Natural killer cell (primary cell): ENCODE data around the gene SYT13. TPM values are rescaled to one million over a fixed set of nuclear protein-coding genes. Genes with fewer than 3 reads are reported as not detected.

Experiments used
- ATAC-seq, 3 donors: fragments of 150-1000 bp in 2 of 3; fragments of 200-7000 bp in 1 of 3; cut with Tn5 transposase; 1 replicate in 1 of 3; 2 replicates in 2 of 3; pipeline ENCODE4 v1.10.0; 2021; ENCODE audit warnings: mild to moderate bottlenecking in 2 of 3, moderate library complexity in 2 of 3
- DNase-seq, 2 donors: peaks; one replicate each; pipeline versions ENCODE4 v3.0.0 to v3.0.0-alpha.2; 2013 to 2021; ENCODE audit warnings: mixed read lengths in 1 of 2
- H3K27ac ChIP-seq: one replicate; pipeline ENCODE4 v1.5.1; 2013; ENCODE audit warnings: mild to moderate bottlenecking, low read length
- H3K27me3 ChIP-seq: one replicate; pipeline ENCODE4 v1.6.1; 2013; ENCODE audit warnings: low read length; ENCODE audit not compliant: control insufficient read depth, insufficient read depth
- H3K36me3 ChIP-seq: one replicate; pipeline ENCODE4 v1.6.1; 2013; ENCODE audit warnings: low read length; ENCODE audit not compliant: control insufficient read depth, insufficient read depth
- H3K4me1 ChIP-seq: one replicate; pipeline ENCODE4 v1.6.1; 2013; ENCODE audit warnings: low read length; ENCODE audit not compliant: control insufficient read depth, insufficient read depth
- H3K4me3 ChIP-seq: one replicate; pipeline ENCODE4 v1.5.1; 2013; ENCODE audit warnings: low read length
- H3K9me3 ChIP-seq: one replicate; pipeline ENCODE4 v1.6.1; 2013; ENCODE audit warnings: low read length; ENCODE audit not compliant: control insufficient read depth, insufficient read depth
- H3K27ac Mint-ChIP-seq, 2 donors: one replicate each; pipeline ENCODE4 v1.8.0; 2022; ENCODE audit warnings: mild to moderate bottlenecking in 2 of 2, mixed read lengths in 2 of 2, moderate library complexity in 1 of 2
- H3K27me3 Mint-ChIP-seq, 2 donors: one replicate each; pipeline ENCODE4 v1.8.0; 2022; ENCODE audit warnings: low read depth in 2 of 2, mixed read lengths in 2 of 2
- H3K36me3 Mint-ChIP-seq: one replicate; pipeline ENCODE4 v1.8.0; 2022; ENCODE audit warnings: mixed read lengths
- H3K4me1 Mint-ChIP-seq, 2 donors: one replicate each; pipeline ENCODE4 v1.8.0; 2022; ENCODE audit warnings: mixed read lengths in 2 of 2
- H3K4me3 Mint-ChIP-seq: one replicate; pipeline ENCODE4 v1.8.0; 2022; ENCODE audit warnings: mild to moderate bottlenecking, moderate library complexity, mixed read lengths
- H3K9me3 Mint-ChIP-seq, 2 donors: one replicate each; pipeline ENCODE4 v1.8.0; 2022; ENCODE audit warnings: mixed read lengths in 2 of 2
- WGBS: methylation state at CpG from one replicate; pipeline ENCODE4 v1.1.7; 2013; ENCODE audit warnings: missing lambda C conversion rate; ENCODE audit not compliant: insufficient coverage; 5-methylcytosine and 5-hydroxymethylcytosine counted together
- intact Hi-C: fragments of 100-400 bp; cut with micrococcal nuclease; formaldehyde crosslinking; loops from one replicate; pipeline ENCODE4 v1.14.2; 2022
- total RNA-seq, 4 donors: library from RNA; stranded (reverse); fragments of 120-200 nt in 1 of 4; gene quantifications; one replicate each; pipeline versions ENCODE4 v1.2.3 to v1.2.4, GENCODE V29; 2013 to 2022
- TF ChIP-seq, protein P1 (sequence below): fragments of 200-600 bp; IDR thresholded peaks from one replicate; pipeline ENCODE4 v1.8.0; 2022; ENCODE audit warnings: antibody characterized with exemption

SYT13 gene
- total RNA-seq, 3 donors from 2014 or later (not counting 1 experiment from before 2014, with no cell fraction given), result not detected

DNA sequence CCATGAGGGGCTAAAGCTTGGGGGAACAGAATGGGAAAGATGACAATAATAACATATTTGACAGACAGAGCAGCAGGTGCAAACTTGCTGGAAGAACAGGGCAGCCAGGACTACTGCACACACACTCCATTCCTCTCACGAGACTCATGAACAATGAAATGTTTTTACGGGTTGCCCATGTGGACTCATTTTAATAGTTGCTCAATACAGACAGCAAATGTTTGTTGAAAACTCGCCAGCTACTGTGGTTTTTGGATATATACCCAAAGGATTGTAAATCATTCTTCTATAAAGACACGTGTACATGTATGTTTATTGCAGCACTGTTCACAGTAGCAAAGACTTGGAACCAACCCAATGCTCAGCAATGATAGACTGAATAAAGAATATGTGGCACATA lies 10.3 kb downstream of the SYT13 start:
- H3K27ac ChIP-seq, result no peak overlapping the region
- H3K36me3 Mint-ChIP-seq, result no peaks in the 10 kb centered on the region
- TF ChIP-seq, protein P1, sequence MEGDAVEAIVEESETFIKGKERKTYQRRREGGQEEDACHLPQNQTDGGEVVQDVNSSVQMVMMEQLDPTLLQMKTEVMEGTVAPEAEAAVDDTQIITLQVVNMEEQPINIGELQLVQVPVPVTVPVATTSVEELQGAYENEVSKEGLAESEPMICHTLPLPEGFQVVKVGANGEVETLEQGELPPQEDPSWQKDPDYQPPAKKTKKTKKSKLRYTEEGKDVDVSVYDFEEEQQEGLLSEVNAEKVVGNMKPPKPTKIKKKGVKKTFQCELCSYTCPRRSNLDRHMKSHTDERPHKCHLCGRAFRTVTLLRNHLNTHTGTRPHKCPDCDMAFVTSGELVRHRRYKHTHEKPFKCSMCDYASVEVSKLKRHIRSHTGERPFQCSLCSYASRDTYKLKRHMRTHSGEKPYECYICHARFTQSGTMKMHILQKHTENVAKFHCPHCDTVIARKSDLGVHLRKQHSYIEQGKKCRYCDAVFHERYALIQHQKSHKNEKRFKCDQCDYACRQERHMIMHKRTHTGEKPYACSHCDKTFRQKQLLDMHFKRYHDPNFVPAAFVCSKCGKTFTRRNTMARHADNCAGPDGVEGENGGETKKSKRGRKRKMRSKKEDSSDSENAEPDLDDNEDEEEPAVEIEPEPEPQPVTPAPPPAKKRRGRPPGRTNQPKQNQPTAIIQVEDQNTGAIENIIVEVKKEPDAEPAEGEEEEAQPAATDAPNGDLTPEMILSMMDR, result no peak
- no peak for DNase-seq
- H3K27me3 ChIP-seq, result peaks cover 5% of the 10 kb centered on the region
- 90% methylated on average over 4 of the region's 4 CpGs for WGBS
- H3K4me3 ChIP-seq, result no peak overlapping the region
- no peaks in the 10 kb centered on the region for H3K4me1 Mint-ChIP-seq
- intact Hi-C loops, result no loop called here
- ATAC-seq, result no peak
- H3K4me3 Mint-ChIP-seq, result no peak overlapping the region
- H3K9me3 ChIP-seq, result peaks cover 3% of the 10 kb centered on the region
- H3K9me3 Mint-ChIP-seq, result no peaks in the 10 kb centered on the region
- no peak overlapping the region for H3K27ac Mint-ChIP-seq
- H3K36me3 ChIP-seq, result no peaks in the 10 kb centered on the region
- H3K4me1 ChIP-seq, result no peaks in the 10 kb centered on the region
- H3K27me3 Mint-ChIP-seq, result peaks cover 39 to 62% of the 10 kb centered on the region in 2 donors

GRCh38 chr11:45274206-45274605 lies 11.9 kb downstream of the SYT13 start:
- ATAC-seq (no peak), DNase-seq (no peak)
- H3K4me1 Mint-ChIP-seq, result no peaks in the 10 kb centered on the region
- Histone ChIP-seq H3K27ac (no peak overlapping the region), H3K4me3 (no peak overlapping the region), H3K27me3 (peaks cover 5% of the 10 kb centered on the region), H3K9me3 (no peaks in the 10 kb centered on the region), H3K4me1 (no peaks in the 10 kb centered on the region), H3K36me3 (no peaks in the 10 kb centered on the region)
- H3K4me3 Mint-ChIP-seq, result no peak overlapping the region
- H3K27me3 Mint-ChIP-seq, result peaks cover 39 to 74% of the 10 kb centered on the region in 2 donors
- no peaks in the 10 kb centered on the region for H3K9me3 Mint-ChIP-seq
- WGBS, result 68% methylated on average over 3 of the region's 4 CpGs
- intact Hi-C loops, result no loop called here
- H3K27ac Mint-ChIP-seq, result no peak overlapping the region
- no peaks in the 10 kb centered on the region for H3K36me3 Mint-ChIP-seq
- TF ChIP-seq, protein P1, result no peak

- ATAC-seq (peak in 1 of 3 donors; percentile 6), DNase-seq (no peak)
- H3K36me3 ChIP-seq, result no peaks in the 10 kb centered on the region
- H3K27me3 ChIP-seq, result peaks cover 5% of the 10 kb centered on the region
- TF ChIP-seq, protein P1, result no peak
- Mint-ChIP-seq H3K9me3 (no peaks in the 10 kb centered on the region), H3K27me3 (peaks cover 44 to 78% of the 10 kb centered on the region in 2 donors), H3K4me1 (no peaks in the 10 kb centered on the region), H3K4me3 (no peak overlapping the region), H3K27ac (no peak overlapping the region), H3K36me3 (no peaks in the 10 kb centered on the region)
- H3K27ac ChIP-seq, result no peak overlapping the region
- WGBS, result 80% methylated on average over 2 of the region's 6 CpGs
- H3K4me3 ChIP-seq, result no peak overlapping the region
- no peaks in the 10 kb centered on the region for H3K9me3 ChIP-seq
- no peaks in the 10 kb centered on the region for H3K4me1 ChIP-seq
- intact Hi-C loops, result no loop called here
These were observed 12.6 kb downstream of the SYT13 start for GRCh38 chr11:45273509-45273908.

DNA sequence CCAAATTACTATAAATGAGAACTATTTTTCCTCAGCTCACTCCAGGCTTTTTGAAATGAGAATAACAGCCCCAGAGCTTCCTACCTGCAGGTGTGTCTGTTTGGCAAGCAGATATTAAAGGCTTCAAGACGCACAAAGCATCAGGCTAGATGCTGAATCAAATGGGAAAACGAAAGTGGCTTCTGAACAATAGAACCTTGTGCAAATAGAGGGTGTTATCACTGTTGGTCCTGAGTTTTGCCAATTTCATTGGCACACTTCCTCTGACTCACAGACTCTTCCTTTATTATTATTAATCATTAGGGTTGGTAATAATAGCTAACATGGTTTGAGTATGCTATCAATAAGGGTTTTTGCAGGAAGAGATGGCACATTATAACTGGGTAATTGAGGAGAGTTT lies 13.4 kb downstream of the SYT13 start:
- Mint-ChIP-seq H3K9me3 (no peaks in the 10 kb centered on the region), H3K4me1 (no peaks in the 10 kb centered on the region), H3K36me3 (no peaks in the 10 kb centered on the region), H3K27ac (no peak overlapping the region), H3K4me3 (no peak overlapping the region), H3K27me3 (peaks cover 43 to 74% of the 10 kb centered on the region in 2 donors)
- ATAC-seq (no peak), DNase-seq (no peak)
- TF ChIP-seq, protein P1, result no peak
- Histone ChIP-seq H3K4me1 (no peaks in the 10 kb centered on the region), H3K4me3 (no peak overlapping the region), H3K9me3 (no peaks in the 10 kb centered on the region), H3K27ac (no peak overlapping the region), H3K36me3 (no peaks in the 10 kb centered on the region), H3K27me3 (peaks cover 5% of the 10 kb centered on the region)
- 62% methylated on average over 2 of the region's 2 CpGs for WGBS
- intact Hi-C loops, result no loop called here
